NCI-H510A (cell line): ENCODE data around the gene SNAPC2.
A peak's percentile ranks its signal among the peaks of the same experiment; 100 is the strongest.

ENCODE experiments used
- DNase-seq: peaks from one replicate; lab custom pipeline; 2025; lab: John Stamatoyannopoulos, UW

SNAPC2 gene

DNA sequence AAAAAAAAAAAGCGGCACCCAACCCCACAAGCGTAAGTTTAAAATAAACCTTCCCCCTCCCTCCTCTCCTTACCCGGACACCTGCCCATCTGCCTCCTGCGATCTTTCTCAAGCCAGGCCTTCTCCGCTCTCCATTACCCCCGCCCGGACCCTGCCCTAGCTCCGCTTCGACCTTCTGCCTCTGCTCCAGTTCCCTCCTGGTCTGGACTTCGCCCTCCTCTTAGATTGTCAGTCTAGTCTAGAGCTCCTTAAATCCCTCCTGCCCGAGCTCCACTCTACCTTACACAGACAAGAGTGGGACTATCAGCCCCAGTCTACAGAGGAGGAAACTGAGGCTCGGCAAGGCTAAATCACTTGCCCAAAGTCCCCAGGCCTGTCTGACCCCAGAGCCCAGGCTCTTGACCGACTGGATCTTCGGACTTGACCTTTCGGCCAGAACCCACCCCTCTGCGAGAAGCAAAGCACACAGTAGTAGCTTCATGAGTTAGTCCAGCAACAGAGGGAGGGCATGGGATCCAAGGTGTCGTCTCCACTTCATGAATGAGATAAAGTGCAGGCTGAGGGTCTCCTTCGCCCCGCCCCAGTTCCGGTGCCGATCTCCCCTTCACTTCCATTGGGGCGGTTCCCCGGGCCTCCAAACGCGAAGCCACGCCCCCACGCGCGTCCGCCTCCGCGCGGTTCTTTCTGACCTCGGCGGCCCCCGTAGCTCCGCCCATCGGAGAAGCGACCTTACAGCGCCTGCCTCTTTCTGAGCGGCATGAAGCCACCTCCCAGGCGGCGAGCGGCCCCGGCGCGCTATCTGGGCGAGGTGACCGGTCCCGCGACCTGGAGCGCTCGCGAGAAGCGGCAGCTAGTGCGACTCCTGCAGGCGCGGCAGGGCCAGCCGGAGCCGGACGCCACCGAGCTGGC lies at the start of gene SNAPC2:
TSS of gene SNAPC2 (plus strand) at position 729 of the 909 bp plus-strand sequence. CDS start at position 758, 29 bp downstream.
- DNase-seq = peak; percentile 93

DNA sequence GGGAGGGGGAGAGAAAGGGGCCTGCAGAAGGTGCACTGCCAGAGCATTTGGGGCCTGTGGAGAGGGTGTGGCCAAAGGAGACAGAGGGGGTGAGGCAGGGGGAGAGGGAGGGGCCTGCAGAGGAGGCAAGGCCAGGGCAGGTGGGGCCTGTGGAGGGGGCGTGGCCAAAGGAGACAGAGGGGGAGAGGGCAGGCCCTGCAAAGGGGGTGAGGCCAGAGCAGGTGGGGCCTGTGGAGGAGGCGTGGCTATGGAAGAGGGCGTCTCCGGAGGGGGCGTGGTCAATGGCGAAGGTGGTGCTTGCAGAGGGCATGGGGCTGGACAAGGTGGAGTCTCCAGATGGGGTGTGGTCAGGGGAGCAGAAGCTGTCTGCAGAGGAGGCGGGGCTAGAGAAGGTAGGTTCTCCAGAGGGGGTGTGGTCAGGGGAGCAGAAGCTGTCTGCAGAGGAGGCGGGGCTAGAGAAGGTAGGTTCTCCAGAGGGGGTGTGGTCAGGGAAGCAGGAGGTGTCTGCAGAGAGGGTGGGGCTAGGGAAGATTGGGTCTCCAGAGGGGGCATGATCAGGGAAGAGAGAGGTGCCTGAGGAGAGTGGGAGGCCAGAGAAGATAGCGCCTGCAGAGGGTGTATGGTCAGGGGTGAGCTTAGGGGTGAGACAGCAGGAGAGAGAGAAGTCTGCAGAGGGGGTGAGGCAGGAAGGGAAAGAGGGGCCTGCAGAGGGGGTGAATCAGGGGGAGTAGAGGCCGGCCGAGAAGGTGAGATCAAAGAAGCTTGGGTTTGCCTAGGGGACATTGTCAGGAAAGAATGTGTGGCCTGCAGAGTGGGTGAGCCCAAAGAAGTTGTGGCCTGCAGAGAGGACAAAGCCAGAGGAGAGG lies 49.3 kb upstream of the SNAPC2 start:
- DNase-seq = no peak

DNA sequence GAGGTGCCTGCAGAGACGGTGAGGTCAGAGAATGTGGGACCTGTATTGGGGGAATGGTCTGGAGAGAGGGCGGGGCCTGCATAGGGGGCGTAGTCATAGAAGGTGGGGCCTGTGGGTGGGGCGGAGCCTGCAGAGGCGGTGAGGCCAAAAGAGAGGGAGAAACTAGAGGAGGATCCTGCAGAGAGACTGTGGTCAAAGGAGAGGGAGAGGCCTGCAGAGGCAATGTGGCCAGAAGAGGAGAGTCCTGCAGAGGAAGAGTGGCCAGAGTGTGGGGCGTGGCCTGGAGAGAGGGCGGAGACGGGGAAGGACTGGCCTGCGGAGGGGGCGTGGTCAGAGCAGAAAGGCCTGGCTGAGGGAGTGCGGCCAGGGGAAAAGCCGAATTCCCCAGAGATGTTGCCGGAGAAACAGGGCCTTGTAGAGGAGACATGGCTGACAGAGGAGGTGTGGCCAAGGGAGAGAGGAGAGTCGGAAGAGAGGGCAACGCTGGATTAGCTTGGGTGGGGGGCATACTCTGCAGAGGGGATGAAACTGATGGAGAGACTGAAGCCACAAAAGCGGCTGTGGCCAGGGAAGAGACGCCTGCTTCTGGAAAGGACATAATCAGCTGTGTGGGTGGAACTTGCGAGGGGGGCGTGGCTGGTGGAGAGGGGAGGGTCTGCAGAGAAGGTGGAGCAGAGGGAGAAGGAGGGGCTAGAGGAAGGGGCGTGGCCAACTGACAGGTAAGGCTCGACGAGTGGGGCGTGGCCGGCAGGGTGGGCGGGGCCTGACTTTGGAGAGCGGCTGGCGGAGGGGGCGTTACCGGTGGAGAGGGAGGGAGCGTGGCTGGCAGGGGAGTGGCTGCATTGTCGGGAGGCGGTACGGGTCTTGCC lies 48.5 kb upstream of the SNAPC2 start:
- peak; percentile 28 for DNase-seq

GRCh38 chr19:7872306-7873204 lies 47.6 kb upstream of the SNAPC2 start:
- DNase-seq = no peak

DNA sequence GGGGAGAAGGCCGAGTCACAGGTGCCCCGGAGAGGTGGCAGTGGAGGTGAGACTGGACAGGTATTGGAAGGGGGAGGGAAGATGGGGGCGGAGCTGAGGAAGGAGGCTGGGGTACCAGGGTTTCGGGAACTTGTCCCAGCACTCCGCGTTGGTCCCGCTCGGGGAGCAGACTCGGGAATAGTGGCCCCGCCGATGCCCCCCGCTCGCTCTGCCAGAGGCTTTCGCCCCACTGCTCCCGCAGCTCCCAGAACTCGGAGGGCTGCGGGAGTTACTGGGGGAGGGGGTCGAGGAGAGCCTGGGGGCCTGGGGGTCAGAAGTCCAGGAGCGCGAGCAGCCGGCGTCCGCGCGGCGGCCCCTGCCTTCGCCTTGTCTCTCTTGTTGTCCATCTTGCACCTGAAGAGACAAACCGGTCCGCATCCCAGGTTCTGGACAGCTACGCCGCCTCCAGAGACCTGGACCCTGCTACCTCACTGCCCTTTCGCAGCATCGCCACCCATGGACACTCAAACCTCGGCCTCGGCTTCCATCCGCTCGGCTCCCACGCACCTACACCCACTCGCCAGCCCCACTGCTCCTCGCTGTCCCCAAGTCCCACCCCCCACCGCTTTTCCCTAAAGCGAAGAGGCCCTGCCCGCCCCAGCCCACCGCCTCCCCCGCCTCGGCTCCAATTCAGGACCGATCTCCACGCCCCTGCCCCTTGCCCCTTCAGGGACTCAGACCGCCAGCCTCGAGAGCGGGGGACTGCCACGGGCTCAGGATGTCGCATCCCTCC lies 46.6 kb upstream of the SNAPC2 start:
- peak; percentile 36 for DNase-seq

- DNase-seq = peak; percentile 91
Observed at GRCh38 chr19:7874076-7874896, 45.9 kb upstream of the SNAPC2 start, which contains the start of gene PRR36. TSS of gene PRR36 (minus strand) at chr19:7874390. CDS start at chr19:7873689, 701 bp downstream.

- no peak for DNase-seq
Observed at GRCh38 chr19:7874897-7875273, 45.3 kb upstream of the SNAPC2 start.

GRCh38 chr19:7877249-7877836 lies 42.8 kb upstream of the SNAPC2 start:
- no peak for DNase-seq

- DNase-seq = no peak
Observed at GRCh38 chr19:7879111-7879807, 40.9 kb upstream of the SNAPC2 start.

- DNase-seq = no peak
Observed at GRCh38 chr19:7879836-7880235, 40.3 kb upstream of the SNAPC2 start.

GRCh38 chr19:7881910-7882309 lies 38.2 kb upstream of the SNAPC2 start:
- DNase-seq = no peak

GRCh38 chr19:7883105-7883504 lies 37.0 kb upstream of the SNAPC2 start:
- peak; percentile 69 for DNase-seq

- no peak for DNase-seq
Observed at GRCh38 chr19:7883796-7884570, 36.2 kb upstream of the SNAPC2 start.

- DNase-seq = no peak
Observed at GRCh38 chr19:7885818-7886217, 34.3 kb upstream of the SNAPC2 start.

DNA sequence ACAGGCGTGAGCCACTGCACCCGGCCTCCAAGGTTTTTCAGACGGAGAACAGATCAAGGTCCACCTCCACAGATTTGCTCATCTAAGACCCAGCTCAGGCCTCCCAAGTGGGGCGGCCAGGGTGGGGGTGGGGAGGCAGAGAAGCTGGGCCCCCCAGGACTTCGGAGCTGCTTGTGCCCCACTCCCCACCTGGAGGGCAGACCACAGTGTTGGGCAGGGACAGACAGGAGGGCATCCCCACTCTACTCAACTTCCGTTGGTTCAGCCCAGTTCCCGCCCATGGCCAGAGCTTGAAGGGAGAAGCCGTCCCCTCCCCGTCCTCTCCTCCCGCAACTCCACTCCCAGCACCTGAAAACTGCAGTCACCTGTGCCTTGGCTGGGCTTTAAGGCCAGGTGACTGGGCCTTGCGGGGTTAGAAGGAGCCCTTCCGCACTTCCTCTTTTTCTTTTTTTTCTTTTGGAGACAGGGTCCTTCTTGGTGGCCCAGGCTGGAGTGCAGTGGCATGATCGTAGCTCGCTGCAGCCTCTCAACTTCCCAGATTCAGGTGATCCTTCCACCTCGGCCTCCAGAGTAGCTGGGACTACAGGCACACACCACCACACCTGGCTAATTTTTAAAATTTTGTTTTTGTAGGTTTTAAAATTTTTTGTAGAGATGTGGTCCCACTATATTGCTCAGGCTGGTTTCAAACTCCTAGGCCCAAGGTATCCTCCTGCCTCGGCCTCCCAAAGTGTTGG lies 32.6 kb upstream of the SNAPC2 start:
- DNase-seq = no peak

DNA sequence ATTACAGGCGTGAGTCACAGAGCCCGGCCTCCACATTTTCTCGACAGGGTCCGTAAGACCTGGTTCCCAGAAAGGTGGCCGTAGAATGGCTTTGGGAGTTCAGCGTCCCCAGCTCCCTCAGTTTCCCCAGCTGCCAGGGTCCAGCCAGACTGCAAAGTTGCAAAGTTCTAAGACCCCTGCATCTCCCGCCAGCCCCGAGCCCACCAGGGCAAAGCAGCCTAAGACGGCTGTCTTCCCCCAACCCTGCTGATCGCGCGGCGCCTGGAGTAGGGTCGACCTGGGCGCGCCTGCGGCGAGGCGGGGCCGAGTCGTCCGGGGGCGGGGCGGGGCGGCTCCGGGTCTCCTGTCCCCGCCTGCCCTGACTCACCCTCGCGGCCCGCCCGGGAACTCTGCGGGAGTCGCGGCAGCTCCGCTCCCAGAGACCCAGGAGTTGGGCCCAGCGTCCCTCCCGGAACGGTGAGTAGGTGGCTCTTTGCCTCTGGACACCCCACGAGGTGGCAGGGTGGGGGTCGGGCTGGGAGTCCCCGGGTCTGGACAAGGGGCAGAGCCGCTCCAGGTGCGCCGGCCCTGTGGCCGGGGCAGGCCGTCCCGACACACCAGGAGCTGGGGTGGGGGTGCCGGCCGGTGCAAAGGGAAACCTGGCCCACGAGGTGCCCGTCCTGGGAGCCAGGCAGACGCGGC lies 31.9 kb upstream of the SNAPC2 start, which contains the start of gene LRRC8E:
TSS of gene LRRC8E (plus strand) at position 366 of the 681 bp plus-strand sequence. CDS start 7,094 bp downstream, outside the sequence.
- DNase-seq = peak; percentile 47
